ENCODE data around the gene PHLPP1.

The PHLPP1 gene

DNA sequence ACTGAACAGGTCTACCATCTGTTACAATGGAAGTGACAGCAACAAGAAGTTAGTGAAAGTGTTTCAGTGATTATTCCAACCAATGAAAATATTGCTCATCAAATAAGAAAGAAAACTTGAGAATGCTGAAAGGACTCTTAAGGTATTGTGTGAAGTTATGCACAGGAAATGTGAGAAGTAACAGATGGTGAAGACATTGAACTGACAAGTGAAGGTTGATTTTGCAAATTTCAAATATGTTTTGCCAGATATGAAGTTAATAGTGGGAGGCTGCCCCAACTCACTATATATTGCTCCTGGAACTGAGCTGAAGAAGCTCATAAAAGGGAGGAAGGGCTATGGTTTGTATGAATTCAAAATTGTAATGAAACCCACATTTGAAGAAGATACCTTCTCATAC is 97.5 kb downstream of the PHLPP1 start:
- Mint-ChIP-seq H3K9me3 (peaks cover 5% of the 10 kb centered on the region), H3K4me3 (no peak overlapping the region), H3K4me1 (peaks cover 53% of the 10 kb centered on the region), H3K27ac (peak overlapping the region; percentile 15), H3K36me3 (ENCODE audit: low read depth) (peaks cover 6% of the 10 kb centered on the region), H3K27me3 (ENCODE audit: low read depth, poor library complexity) (no peaks in the 10 kb centered on the region)
- TF ChIP-seq, protein P1, sequence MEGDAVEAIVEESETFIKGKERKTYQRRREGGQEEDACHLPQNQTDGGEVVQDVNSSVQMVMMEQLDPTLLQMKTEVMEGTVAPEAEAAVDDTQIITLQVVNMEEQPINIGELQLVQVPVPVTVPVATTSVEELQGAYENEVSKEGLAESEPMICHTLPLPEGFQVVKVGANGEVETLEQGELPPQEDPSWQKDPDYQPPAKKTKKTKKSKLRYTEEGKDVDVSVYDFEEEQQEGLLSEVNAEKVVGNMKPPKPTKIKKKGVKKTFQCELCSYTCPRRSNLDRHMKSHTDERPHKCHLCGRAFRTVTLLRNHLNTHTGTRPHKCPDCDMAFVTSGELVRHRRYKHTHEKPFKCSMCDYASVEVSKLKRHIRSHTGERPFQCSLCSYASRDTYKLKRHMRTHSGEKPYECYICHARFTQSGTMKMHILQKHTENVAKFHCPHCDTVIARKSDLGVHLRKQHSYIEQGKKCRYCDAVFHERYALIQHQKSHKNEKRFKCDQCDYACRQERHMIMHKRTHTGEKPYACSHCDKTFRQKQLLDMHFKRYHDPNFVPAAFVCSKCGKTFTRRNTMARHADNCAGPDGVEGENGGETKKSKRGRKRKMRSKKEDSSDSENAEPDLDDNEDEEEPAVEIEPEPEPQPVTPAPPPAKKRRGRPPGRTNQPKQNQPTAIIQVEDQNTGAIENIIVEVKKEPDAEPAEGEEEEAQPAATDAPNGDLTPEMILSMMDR (IDR thresholded peaks at IDR 0.05), result no peak
- DNase-seq, result no peak

DNA sequence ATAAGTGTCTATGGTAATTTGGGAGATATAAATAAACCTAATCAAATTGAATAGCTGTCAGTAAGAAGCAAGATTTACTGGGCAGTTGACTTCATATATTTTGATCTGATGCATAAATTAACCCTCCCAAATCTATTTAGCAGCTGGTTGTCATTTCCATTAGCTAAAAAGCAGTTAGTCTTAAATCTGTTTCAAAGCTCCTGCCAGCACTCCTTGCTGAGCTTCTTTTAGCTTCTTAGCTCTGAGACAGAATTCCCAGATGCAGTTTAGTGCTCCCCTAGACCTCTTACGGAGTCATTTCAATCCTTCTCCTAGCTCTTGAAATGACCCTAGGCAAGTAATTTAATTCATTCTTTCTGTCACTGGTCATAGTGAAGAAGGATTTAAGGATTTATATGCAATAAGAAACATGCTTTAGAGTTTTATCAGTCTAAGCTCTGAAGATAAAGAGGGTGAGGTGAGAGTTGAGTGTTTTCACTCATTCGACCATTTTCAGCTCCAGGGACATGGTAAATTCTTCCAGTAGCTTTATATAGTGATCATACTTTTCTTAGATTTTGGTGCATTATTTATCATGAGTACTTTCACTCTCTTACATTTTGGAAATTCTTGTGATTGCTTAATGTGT is 98.9 kb downstream of the PHLPP1 start:
- H3K9me3 Mint-ChIP-seq, result peaks cover 5% of the 10 kb centered on the region
- H3K27me3 Mint-ChIP-seq (ENCODE audit: low read depth, poor library complexity), result no peaks in the 10 kb centered on the region
- peaks cover 53% of the 10 kb centered on the region for H3K4me1 Mint-ChIP-seq
- no peak for DNase-seq
- H3K4me3 Mint-ChIP-seq, result no peak overlapping the region
- peaks cover 12% of the 10 kb centered on the region for H3K36me3 Mint-ChIP-seq (ENCODE audit: low read depth)
- peak overlapping the region; percentile 93 for H3K27ac Mint-ChIP-seq
- TF ChIP-seq, protein P1 (IDR thresholded peaks at IDR 0.05), result no peak

DNA sequence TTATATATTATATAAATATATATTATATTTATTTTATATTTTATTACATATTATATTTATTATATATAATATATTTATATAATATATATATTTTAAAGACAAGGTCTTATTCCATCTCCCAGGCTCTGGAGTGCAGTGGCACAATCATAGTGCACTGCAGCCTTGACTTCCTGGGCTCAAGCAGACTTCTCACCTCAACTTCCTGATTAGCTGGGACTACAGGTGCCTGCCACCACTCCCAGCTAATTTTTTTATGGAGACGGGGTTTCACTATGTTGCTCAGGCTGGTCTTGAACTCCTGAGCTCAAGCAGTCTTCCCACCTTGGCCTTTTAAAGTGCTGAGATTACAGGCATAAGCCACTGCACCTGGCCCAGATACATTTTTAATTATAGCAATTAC is 110.0 kb downstream of the PHLPP1 start:
- no peak overlapping the region for H3K4me3 Mint-ChIP-seq
- DNase-seq, result no peak
- no peaks in the 10 kb centered on the region for H3K27me3 Mint-ChIP-seq (ENCODE audit: low read depth, poor library complexity)
- H3K36me3 Mint-ChIP-seq (ENCODE audit: low read depth), result peaks cover 26% of the 10 kb centered on the region
- TF ChIP-seq, protein P1 (IDR thresholded peaks at IDR 0.05), result no peak
- peaks cover 8% of the 10 kb centered on the region for H3K9me3 Mint-ChIP-seq
- H3K27ac Mint-ChIP-seq, result no peak overlapping the region
- peaks cover 4% of the 10 kb centered on the region for H3K4me1 Mint-ChIP-seq

DNA sequence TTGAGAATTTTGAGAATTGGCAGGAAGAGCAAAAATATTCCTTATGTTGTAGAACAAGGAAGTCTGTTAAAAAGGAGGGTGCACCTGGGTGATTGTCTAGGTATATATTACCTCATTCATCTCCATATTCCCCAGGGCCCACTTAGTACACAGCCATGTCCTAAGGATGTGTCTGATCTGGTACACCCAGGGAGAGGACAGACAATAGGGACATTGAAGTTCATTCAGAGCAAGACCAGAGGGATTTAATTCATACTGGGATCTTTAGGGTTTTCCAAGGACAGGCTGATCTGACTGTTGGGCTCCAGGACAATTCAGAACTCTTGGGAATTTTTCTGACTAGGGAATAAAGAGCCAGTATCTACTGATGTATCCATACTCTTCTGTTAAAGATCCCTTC is 112.1 kb downstream of the PHLPP1 start:
- H3K36me3 Mint-ChIP-seq (ENCODE audit: low read depth), result peaks cover 41% of the 10 kb centered on the region
- no peak overlapping the region for H3K27ac Mint-ChIP-seq
- DNase-seq, result no peak
- H3K4me1 Mint-ChIP-seq, result peaks cover 4% of the 10 kb centered on the region
- no peaks in the 10 kb centered on the region for H3K27me3 Mint-ChIP-seq (ENCODE audit: low read depth, poor library complexity)
- peaks cover 8% of the 10 kb centered on the region for H3K9me3 Mint-ChIP-seq
- TF ChIP-seq, protein P1 (IDR thresholded peaks at IDR 0.05), result no peak
- H3K4me3 Mint-ChIP-seq, result no peak overlapping the region

DNA sequence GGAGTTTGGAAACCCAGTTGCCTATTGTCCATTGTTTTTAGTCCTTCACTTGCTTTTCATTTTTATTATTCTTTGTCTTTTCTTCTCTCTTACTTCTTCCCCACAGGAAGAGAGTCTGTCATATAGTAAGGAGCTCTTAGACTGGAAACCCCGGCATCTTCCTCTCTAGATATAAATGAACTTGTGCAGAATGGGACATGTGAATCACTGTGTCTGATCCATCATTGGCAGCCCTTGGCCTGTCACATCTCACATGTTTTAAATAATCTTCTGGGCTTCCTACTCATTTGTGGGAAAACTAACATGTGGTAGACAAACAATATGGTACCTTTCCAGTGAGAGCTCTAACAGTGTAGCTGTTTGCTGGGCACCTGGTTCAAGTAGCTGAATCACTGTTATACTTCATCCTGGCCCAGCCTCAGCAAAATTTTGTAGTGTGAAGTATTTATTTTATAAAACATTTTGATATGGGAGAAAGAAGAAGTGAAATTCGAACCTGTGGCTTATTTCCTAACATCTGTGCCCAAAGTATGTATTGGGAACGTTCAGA is 112.8 kb downstream of the PHLPP1 start:
- H3K27me3 Mint-ChIP-seq (ENCODE audit: low read depth, poor library complexity), result no peaks in the 10 kb centered on the region
- H3K4me1 Mint-ChIP-seq, result peaks cover 4% of the 10 kb centered on the region
- peaks cover 5% of the 10 kb centered on the region for H3K9me3 Mint-ChIP-seq
- no peak overlapping the region for H3K4me3 Mint-ChIP-seq
- peak overlapping the region; percentile 71 for H3K27ac Mint-ChIP-seq
- TF ChIP-seq, protein P1 (IDR thresholded peaks at IDR 0.05), result no peak
- DNase-seq, result no peak
- H3K36me3 Mint-ChIP-seq (ENCODE audit: low read depth), result peaks cover 34% of the 10 kb centered on the region

DNA sequence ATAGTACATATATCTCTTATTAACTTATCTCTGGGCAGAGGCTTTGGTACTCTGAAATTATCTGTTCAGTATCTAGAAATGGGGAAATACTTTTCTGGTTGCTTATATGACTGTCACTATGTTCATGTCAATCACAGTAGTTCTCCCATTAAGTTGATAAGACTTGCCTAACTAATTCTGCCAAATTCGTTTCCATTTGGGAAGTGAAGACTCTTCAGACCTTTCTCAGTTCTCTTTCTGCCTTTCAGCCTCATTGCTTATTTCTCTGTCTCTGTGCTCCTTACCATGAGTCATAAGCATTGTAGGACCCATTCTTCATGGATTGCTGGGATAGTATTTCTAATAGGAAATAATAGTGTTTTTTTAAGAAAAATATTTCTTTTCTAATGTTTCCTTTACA is 113.5 kb downstream of the PHLPP1 start:
- H3K27ac Mint-ChIP-seq, result no peak overlapping the region
- no peak for DNase-seq
- no peaks in the 10 kb centered on the region for H3K27me3 Mint-ChIP-seq (ENCODE audit: low read depth, poor library complexity)
- TF ChIP-seq, protein P1 (IDR thresholded peaks at IDR 0.05), result no peak
- no peaks in the 10 kb centered on the region for H3K9me3 Mint-ChIP-seq
- H3K4me3 Mint-ChIP-seq, result no peak overlapping the region
- peaks cover 34% of the 10 kb centered on the region for H3K36me3 Mint-ChIP-seq (ENCODE audit: low read depth)
- H3K4me1 Mint-ChIP-seq, result peaks cover 5% of the 10 kb centered on the region

Measured in nephron progenitor cell (in vitro differentiated cells).